HS-5 (cell line): ENCODE measurements around the gene CDHR2.
"Not testable (repeated sequence)": the region's sequence is repeated elsewhere in the genome, so short reads cannot be mapped to it uniquely, and the experiment has no call there.

Experiments
- DNase-seq: peaks from one replicate; pipeline ENCODE4 v3.0.0-alpha.2; 2012; ENCODE audit warnings: low read depth

CDHR2 gene

DNA sequence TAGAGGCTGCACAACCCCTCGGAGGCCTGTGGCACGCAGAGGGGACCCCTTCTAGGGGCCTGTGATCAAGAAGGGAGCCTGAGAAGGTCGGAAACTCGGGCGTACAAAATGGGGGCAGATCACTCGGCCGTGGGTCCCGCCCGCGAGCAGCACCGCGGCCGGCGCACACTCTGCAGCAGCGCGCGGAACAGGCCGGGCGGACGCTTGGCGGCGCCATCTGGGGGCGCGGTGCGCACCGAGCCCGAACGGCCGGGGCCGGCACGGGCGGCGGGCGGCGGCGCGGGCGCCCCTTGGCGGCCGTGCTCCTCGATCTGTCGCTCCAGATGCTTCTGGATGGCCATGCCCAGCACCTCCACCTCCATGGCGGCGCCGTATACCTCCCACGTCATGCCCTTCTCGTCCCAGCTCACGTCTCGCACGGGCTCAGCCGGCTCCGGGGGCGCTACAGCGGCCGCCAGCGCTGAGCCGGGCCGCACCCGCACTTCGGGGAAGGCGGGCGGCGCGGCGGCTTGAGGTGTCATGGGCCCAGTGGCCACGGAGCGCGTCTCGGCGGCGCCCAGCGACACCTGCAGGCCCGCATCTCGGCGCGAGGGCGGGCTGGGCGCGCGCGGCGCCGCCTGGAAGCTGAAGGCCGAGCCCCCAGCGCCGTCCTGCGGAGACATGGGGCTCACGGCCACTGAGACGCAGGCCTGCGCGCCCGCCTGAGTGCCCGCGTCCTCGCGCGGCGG lies 47.7 kb downstream of the CDHR2 start:
- DNase-seq = no peak

DNA sequence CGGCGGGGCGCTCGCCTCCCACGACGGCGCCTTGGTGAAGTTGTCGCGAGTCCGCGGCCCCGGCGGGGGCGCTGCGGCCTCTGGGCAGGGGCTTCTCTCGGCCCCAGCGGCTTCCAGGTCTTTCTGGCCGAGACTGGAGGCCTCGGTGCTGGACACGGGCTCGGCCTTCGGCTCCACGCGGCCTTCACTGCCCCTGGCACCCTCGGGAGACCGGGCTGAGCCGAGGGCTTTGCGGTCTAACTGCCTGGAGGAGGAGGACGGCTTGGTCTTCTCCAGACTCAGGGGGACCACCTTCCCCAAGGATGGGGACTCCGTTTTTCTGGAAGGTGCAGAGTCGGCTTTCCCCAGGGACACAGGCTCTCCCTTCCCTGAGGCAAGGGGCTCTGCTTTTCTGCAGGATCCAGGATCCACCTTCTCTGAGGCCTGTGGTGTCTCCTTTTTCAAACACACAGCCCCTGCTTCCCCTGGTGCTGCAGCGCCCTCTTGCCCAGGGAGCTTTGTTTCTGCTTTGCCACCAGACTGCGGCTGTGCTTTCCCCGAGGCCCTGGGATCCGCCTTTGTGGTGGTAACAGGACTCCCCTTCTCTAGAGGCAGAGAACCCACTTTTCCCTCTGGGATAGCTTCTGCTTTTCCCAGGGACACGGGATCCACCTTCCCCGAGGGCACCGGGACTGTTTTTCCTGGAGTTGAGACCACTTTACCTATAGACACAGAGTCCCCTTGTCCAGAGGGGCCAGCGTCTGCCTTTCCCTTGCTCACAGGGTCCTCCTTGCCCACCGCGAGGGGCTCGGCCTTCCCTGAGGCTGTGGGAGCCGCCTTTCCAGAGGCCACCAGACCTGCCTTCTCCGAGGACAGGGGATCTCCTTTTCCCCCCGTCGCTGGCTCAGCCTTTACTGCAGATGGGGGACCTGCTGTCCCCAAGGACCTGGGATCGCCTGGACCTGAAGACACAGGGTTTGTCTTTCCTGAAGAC lies 48.6 kb downstream of the CDHR2 start:
- no peak for DNase-seq

DNA sequence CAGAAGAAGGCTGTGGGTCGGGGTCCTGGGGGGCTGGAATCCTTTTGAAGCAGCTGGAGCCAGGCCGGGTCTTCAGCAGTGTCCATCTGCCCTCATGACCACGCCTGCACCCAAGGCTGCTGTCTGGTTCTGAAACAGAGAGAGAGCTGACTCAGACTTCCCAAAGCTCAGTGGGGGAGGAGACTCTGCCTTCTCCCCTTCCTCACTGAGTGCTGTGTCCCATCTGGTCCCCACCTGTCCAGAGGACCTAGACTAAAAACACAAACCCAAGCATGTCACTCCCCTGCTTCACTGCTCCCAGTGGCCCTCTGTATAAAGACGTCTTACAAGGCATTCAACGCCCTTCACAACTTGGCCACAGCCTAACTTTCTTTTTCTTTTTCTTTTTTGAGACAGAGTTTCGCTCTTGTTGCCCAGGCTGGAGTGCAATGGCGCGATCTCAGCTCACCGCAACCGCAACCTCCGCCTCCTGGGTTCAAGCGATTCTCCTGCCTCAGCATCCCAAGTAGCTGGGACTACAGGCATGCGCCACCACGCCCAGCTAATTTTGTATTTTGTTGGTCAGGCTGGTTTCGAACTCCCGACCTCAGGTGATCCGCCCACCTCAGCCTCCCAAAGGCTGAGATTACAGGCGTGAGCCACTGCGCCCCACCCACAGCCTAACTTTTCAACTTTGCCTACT lies 50.7 kb downstream of the CDHR2 start:
- DNase-seq = not testable (repeated sequence)

DNA sequence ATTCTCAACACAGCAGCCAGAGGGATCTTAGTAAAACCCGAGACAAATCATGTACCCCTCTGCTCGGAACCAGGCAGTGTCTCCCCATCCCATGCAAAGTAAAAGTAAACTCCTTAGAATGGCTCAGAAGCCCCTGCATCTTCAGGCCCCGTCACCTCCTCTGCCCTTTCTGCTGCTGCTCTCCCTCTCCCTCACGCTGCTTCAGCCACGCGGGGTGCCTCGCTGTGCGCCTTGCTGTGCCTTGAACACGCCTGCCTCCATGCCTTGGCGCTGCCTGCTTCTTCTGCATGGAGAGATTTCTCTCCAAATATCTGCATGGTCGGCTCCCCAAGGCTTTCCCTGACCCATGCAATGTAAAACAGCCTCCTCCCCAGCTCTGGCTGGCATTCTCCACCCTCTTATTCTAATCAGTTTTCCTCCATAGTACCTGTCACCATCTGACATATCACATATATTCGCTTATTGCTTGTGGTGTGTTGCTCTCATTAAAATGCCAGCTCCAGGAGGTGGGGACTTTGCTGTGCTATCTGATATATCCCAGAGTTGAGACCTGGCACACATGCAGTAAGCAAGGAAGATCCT lies 52.9 kb downstream of the CDHR2 start:
- DNase-seq = no peak

DNA sequence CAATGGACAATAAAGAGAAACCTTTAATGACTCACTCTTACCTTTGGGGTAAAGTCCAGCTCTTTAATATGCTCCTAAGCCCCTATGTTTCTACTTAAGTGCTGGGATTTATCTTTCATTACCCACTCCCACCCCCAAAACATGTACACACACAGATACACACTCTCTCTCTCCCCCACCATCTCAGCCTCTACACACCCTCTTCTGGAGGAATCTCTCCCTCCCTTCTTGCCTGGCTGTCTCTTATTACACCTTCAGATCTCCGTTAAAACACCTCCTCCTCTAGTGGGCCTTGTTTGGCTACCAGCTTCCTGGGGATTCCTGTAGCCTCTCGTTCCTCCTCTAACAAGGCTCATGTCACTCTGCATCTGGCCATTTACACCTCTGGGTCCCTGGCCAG lies 53.9 kb downstream of the CDHR2 start:
- no peak for DNase-seq

DNA sequence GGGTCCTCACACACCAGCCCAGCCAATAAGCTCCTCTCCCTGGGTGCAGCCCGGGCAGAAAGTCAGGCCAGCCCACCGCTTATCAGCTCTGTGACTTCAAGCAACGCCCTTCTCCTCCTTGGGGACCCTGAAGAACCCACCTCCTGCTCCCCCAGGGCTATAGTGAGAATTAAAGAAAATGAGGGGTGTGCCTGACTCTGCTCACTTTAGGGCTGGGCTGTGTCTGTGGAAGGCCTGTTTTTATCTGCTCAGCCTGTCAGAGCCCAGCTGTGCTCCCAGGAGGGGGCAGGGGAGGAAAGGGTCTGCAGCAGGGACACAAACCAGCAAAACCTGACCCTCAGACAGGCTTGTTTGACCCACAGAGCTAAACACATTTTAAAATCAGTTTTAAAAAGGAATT lies 56.9 kb downstream of the CDHR2 start:
- DNase-seq = no peak

DNA sequence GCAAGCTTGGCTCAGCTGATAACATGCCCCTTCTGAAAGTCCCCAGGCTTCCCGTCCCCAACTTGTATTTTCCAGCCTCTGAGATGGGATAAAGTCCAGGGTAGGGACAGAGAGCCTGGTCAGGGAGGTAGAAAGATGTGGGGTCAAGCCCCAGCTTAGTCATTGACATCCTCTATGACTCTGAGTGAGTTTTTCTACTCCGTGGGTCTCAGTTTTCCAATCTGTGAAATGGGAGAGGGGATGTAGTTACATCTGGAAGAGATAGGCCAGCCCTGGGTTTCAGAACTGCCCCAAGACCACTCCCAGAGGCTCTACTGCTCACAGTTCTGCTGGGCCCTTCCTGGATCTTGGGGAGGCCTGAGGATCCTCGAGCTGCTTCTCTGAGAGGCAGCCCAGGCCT lies 57.7 kb downstream of the CDHR2 start:
- no peak for DNase-seq

DNA sequence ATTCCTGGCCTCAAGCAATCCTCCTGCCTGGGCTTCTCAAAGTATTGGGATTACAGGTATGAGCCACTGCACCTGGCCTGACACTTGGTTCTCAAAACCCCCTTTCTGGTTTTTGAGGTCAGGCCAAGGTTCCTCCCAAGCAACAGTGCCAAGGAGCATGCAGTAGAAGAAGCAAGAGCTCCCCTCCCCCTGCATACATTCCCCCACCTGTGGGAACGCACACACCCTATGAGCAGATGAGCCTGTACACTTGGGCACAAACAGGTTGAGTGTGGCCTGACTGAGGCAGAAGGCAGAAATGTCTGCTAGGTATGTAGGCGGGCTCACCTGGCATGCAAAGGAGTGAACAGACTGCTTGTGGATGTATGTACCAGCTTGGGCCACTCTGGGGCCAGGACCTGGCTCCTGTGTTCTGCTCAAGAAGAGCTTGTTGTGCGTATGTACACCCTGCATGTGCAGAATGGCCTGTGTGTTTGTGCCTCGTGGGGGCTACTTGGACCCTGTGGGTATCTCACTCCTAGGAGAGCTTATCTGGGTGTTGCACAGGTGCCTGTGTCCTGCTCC lies 59.1 kb downstream of the CDHR2 start:
- no peak for DNase-seq

DNA sequence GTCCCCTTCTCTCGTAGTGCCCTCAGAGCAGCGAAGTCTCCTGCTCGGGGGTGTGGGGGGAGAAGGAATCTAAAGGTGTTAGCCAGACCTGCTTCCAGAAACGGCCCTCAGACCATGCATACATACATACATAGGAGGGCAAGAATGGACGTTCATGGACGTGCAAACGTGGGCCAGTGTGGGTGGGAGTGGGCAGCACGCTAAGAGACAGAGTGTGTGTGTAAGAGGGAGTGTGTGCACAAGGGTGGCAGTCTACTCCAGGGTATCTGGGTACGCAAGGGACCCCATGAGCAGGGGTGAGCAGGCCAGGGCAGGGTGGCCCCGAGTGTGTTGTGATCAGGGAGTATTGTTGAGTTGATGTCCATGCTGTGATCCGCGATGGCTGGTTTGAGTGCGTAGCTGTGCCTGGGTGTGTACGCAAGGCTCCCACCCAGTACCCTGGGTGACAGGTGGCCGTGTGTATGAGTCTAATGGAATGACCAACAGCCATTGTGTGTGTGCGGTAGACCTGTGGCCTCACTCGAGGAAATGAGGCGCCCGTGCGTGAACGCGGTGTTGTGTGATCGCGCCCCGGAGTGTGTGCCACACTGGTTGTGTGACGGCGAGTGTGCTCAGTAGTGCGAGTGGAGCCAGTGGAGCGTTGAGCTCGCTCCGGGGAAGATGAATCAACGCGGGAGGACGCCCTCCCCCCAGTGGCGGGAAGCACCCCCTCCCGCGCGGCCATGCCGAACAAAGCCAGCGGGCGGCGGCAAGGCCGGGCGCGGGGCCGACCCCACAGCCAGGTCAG lies 60.0 kb downstream of the CDHR2 start:
- no peak for DNase-seq

DNA sequence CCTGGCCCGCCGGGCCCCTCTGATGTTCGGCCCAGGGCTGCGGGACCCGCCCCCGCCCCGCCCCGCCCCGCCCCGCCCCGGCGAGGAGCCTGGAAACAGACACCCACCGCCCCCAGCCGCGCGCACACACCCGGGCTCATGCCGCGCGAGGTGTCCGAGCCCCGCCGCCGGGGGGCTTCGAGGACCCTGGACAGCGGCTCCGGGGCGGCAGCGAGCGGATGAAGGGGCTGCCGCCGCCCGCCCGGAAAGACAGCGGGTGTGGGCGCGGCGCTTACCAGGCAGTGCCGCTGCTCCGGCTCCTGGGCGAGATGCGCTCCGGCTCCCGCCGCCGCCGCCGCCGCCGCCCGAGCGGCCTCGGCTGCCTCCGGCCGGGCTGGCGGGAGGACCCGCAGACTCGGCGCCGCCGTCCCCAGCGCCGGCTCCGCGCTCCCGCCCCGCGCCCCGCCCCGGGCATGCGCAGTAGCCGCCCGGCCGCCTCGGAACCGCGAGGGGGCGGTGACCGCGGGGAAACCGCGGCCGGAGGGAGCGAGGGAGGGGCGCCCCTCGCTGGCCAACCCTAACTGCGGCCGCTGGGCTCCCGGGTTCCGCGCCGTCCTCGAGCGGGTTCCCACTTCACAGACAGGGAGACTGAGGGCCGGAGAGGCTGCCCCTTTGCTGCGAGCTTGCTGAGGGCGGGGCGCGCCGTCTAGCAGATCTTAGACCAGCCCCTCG lies 60.7 kb downstream of the CDHR2 start, which contains the start of gene GPRIN1:
Gene GPRIN1 (minus strand): TSS at position 433 of the 711 bp plus-strand sequence. CDS start 10,322 bp downstream, outside the sequence.
- DNase-seq = no peak

DNA sequence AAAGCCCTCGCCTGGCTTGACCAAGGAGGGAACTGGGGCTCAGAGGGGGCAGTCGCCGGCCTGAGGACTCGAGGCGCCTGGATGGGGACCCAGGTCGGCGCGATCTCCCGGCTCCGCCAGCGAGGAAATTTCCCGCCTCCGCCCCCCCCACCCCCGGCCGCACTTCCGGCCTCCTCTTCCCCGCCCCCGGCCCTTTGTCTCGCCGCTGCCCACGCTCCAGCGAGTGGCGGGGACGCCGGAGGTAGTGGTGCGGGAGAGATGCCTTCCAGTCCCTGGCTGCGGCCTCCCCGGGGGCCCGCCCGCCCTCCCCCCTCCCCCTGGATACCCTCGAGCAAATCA lies 61.3 kb downstream of the CDHR2 start:
- DNase-seq = no peak

DNA sequence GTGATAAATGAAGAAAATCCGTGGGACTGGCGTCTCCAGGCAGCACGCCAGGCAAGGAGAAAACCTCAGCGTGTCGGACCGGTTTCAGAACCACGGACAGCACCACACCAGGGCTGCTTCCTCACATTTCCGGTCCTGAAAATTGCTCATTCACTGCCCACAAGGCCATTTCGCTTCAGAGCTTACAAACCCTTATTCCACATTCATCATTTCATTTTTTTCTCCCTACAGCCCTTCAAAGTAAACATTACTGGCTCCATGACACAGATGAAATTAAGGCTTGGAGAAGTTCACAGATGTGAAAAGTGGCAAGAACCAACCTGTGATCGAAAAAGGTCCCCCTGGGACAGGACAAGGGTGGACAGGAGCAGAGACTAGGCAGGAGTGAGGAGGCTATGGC lies 62.3 kb downstream of the CDHR2 start:
- no peak for DNase-seq

DNA sequence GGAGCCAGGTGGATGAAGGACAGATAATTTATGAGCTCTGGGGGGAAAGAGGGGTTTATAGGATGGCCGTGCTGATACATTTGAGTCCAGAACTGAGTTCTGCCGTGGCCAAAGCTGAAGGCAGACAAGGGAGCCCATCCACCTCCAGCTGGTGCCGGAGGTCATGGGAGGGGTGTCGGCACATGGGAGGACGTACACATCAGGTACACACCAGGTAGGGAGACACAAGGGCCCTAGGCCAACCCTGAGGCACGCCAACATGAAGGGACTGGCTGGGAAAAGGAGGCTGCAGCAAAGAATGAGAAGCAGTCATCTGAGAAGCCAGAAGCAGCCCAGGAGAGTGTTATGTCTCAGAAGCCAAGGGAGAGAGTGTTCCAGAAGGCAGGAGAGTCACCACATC lies 62.9 kb downstream of the CDHR2 start:
- DNase-seq = no peak

DNA sequence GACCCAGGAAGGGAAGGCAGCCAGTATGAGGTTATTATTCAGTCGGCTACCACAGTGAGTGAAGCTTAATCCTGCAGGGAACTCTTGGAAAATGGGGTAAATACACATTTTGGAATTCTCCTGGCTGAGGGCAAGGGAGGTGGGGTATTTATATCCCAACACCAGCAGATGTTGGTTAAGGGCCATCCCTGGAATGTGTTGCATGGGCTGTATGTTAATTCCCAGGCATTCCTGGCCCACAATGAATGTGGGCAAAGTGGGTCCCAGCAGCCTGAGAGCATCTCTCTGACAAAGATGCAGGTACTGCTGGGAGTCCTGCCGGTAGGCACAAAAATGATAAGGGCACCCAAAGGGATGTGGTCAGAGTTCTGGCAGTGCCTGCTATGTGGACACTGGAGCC lies 63.7 kb downstream of the CDHR2 start:
- DNase-seq = no peak

DNA sequence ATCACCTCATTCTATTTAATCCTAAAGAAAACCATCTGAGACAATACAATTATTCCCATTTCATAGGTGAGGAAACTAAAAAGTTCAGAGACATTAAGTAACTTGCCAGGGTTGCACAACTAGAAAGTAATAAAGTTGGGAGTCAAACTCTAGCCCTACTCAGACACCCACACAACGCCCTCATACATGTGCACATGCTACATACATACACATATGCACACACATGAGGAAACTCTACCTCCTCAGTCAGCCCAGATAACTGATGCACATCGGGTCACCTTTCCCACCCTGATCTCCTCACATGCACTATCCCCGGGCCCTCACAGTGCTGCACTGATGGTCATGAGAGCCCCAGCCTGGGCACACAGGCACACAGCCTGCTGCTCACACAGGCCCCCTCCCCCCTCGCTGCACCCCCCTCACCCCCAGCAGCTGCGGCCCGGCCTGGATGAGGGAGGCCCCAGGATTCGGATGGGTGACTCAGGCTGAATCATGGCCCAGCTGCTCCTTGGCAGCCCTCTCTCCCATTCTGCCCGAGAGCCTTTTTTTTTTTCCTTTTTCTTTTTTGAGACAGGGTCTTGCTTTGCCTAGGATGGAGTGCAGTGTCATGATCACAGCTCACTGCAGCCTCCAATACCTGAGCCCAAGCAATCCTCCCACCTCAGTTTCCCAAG lies 65.8 kb downstream of the CDHR2 start:
- DNase-seq = no peak

DNA sequence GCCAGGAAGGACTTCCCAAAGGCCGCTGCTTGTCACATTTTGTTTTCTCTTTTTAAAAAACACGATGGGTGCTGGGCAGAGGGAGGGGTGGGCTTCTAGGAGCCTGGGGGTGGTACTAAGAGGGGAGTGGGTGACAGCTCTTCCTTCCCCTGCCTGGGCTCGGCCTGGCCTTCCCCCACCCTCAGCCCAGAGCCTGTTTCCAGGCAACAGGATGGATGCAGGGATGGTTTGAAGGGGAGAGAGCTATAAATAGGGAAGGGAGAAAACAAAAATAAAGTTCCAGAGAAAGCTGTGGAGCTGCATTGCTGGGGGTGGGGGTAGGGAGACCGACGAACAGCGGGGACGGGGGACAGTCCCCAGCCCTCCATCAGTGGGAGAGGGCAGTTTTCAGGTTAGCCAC lies 67.4 kb downstream of the CDHR2 start:
- no peak for DNase-seq

DNA sequence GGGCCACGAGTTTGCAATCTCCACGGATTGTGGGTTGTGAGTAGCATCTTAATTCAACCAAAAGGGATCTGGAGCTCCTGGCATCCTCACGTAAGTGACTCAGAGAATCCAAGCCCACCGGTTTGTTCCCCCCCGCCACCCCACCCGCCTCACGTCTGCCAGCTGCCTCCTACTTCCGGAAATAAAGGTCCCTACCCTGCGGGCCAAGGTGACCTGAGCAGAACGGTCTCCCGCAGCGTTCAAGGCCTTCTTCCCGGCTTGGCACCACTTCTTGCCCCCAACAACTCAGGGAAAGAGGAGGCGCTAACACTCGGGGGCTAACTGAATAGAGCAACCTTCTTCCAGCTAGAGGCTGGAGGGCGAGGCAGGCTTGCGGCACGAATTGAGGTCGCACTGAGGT lies 69.6 kb downstream of the CDHR2 start:
- no peak for DNase-seq

DNA sequence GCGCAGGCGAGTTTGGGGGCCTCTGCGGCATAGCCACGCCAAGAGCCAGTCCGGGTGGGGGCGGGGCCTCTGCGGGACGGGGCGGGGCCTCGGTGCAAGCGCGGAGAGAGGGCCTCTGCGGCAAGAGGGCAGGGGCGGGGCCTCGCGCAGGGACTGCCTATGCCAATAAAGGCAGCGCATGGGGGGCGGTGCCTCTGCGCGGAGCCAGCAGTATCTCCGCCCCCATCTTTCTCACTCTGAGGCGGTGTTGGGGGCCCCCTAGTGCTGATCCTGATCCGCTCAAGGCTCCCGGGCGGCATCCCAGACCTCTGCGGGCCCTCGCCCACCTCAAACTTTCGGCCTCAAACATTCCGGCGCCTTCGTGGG lies 70.0 kb downstream of the CDHR2 start:
- no peak for DNase-seq

DNA sequence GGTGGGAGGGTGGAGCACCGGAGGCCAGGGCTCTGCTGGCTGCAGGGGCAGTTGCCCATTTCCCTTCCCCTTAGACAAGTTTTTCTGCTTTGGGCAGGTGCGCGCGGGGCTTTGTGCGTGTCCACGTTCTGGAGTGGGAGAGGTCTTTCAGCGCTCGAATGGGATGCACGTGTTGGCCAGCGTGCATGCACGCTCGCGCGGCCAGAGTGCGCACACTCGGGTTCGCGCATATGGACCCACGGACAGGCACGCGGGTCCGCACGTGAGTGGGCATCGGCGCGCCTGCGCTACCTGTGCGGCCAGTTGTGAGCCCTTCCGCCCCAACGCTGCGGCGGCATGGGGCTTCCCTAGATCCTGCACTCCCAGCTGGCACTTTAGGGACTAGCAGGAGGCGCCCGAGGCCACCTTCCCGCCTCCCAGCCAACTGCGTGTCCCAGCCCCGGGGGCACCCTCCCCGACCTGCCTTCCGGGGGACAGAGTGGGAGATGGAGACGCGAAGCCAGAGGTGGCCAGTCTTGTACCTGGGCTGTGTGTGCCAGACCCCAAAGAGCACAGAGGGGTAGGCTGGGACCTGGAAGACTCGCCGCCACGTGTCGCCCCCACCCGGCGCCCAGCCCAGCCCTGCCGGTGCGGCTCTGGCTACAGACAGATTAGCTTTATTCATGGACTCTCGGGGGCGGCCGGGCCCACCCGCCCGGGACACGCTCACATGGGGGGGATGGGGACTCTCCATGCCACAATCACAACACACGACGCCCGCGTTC lies 70.6 kb downstream of the CDHR2 start:
- DNase-seq = no peak
